PC-9 (cell line): ENCODE measurements around the gene OSER1.

Experiments used
- CTCF ChIP-seq: fragments of 200-600 bp; sonication (generic); conservative IDR thresholded peaks from 2 replicates; pipeline ENCODE4 v1.6.1; 2017; ENCODE audit warnings: mixed run types, antibody characterized with exemption, mild to moderate bottlenecking, moderate library complexity
- EZH2 ChIP-seq: fragments of 200-600 bp; sonication (generic); IDR thresholded peaks from 2 replicates; pipeline ENCODE4 v1.8.0; 2017; ENCODE audit warnings: antibody characterized with exemption, low read depth

- TF ChIP-seq CTCF: no peak
- no peak for TF ChIP-seq EZH2
These were observed 9.2 kb upstream of the OSER1 start for GRCh38 chr20:44219791-44220190.
